Measurements from ENCODE around the gene OR8J1.
"Not testable (repeated sequence)": the region's sequence is repeated elsewhere in the genome, so short reads cannot be mapped to it uniquely, and the experiment has no call there.

Gene OR8J1, protein sequence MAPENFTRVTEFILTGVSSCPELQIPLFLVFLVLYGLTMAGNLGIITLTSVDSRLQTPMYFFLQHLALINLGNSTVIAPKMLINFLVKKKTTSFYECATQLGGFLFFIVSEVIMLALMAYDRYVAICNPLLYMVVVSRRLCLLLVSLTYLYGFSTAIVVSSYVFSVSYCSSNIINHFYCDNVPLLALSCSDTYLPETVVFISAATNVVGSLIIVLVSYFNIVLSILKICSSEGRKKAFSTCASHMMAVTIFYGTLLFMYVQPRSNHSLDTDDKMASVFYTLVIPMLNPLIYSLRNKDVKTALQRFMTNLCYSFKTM
- total RNA-seq = 0 reads per million in 2 experiments

- DNase-seq (ENCODE audit: low read depth) = no peak
These were observed at the start of gene OR8J1 for GRCh38 chr11:56353991-56354390. Gene OR8J1 (plus strand): TSS chr11:56354291. CDS start chr11:56360247, 5,956 bp downstream.

GRCh38 chr11:56307836-56308235 is 46.3 kb upstream of the OR8J1 start:
- no peak for DNase-seq (ENCODE audit: low read depth)

- no peak for DNase-seq (ENCODE audit: low read depth)
These were observed 39.2 kb upstream of the OR8J1 start, which contains the start of gene OR8K3 for GRCh38 chr11:56314844-56315243. Gene OR8K3 (plus strand): TSS chr11:56315144. CDS start chr11:56318307, 3,163 bp downstream.

GRCh38 chr11:56331861-56332491 is 22.1 kb upstream of the OR8J1 start:
- no peak for DNase-seq (ENCODE audit: low read depth)

DNA sequence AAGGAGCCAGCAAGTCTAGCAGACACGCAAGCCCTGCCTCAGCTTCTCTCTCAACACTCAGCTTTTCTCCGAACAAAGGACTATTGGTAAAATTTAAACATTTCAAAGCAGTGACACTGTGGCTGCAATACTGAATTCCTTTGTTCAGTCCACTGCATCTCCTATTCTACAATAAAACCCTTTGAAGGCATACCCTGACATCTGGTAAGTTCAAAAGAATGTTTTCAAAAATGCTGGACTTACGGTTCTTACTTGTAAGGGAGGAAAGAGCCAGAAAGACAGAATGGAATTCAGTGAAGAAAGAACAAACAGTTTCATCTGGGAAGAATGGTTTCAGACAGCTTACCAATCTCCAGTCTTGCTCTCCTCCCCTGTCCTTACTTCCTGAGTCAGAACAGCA is 20.9 kb upstream of the OR8J1 start:
- DNase-seq (ENCODE audit: low read depth) = no peak

GRCh38 chr11:56340289-56340688 is 13.8 kb upstream of the OR8J1 start:
- no peak for DNase-seq (ENCODE audit: low read depth)

DNA sequence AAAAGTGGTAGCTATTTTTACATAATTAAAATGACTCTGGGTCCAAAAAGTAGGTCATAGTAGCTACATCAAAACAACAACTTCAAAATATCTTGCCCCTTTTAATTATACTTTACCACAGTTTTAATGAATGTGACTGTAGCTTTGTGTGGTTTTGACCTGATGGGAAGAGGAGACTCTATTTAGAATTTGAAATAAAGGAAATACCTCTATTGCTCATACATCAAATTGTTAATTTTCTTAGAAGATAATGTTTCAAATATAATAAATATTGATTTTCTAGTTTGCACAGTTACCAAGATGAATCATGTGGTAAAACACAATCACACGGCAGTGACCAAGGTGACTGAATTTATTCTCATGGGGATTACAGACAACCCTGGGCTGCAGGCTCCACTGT is 8.4 kb upstream of the OR8J1 start, which contains the start of gene OR8K1:
Gene OR8K1, plus strand, starts transcription at position 301 of the 400 bp plus-strand sequence. Its CDS starts 0 bp downstream, at position 301.
- no peak for DNase-seq (ENCODE audit: low read depth)

DNA sequence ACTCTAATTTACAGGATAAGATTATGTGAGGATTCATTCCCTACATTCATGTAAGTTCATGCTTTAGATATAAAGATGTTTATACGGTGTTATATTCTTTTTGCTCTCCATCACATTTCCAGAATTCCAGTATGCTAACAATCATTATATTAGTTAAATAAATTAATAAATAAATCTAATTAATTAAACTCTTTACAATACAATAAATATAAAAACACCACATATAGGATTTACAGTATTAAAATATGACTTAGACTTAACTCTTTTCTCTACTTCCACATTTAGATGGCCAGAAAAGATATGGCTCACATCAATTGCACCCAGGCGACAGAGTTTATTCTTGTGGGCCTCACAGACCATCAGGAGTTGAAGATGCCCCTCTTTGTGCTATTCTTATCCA is 21.2 kb downstream of the OR8J1 start, which contains the start of gene OR8U1:
Gene OR8U1, plus strand, starts transcription at position 301 of the 400 bp plus-strand sequence. Its CDS starts 0 bp downstream, at position 301.
- no peak for DNase-seq (ENCODE audit: low read depth)

DNA sequence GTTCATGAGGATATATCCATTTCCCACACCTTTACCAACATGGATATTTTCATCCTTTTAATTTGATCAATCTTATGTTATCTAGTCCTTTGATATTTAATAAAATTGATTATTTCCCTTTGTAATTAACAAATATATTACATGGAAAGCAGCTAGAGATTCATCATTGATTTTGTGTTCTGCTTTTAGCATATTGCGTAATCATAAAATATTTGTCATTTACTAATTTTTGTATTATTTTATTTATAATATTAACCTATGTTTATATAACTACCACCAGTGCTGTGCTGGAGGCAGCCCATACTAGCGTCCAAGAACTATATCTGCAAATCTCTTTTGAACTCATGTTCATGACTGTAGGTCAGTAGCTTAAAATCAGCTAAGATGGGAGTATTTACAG is 26.0 kb downstream of the OR8J1 start:
- no peak for DNase-seq (ENCODE audit: low read depth)

GRCh38 chr11:56394381-56394780 is 40.3 kb downstream of the OR8J1 start:
- no peak for DNase-seq (ENCODE audit: low read depth)

DNA sequence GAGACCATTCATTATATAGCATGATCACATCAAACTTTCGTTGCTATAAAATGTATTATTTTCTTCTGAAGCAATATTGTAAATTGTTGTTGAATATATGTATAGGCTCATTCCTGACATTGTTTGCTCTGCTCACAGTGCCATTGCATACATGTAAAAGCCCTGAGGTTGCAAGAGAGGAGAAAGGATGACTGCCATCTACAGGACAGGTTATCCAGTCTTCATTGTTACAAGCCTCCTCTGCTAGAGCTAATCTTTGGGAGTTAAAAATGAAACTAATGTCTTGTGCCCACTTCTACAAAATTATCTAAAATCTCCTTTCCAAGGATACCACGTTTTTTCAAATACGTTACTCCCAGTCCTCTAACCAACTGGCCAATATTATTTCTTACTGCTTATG is 42.0 kb downstream of the OR8J1 start:
- DNase-seq (ENCODE audit: low read depth) = no peak

GRCh38 chr11:56401858-56402461 is 47.9 kb downstream of the OR8J1 start:
- not testable (repeated sequence) for DNase-seq (ENCODE audit: low read depth)

GRCh38 chr11:56404393-56404792 is 50.3 kb downstream of the OR8J1 start:
- DNase-seq (ENCODE audit: low read depth) = no peak

- DNase-seq (ENCODE audit: low read depth) = no peak
These were observed 56.7 kb downstream of the OR8J1 start for GRCh38 chr11:56410801-56411200.

Measured in T follicular helper cell (primary cell).